ENCODE results near the gene GRAMD1A. TPM values are rescaled to one million over a fixed set of nuclear protein-coding genes. Genes with fewer than 3 reads are reported as not detected.
A peak's percentile ranks its signal among the peaks of the same experiment; 100 is the strongest.
"Not testable (repeated sequence)": the region's sequence is repeated elsewhere in the genome, so short reads cannot be mapped to it uniquely, and the experiment has no call there.

The GRAMD1A gene
- total RNA-seq, 1 donor from 2014 or later: 38.3 TPM

- DNase-seq (ENCODE audit: low spot score): no peak
- intact Hi-C loops (cut with DNase I): loop anchor here (5.0 kb wide), 1 partner anchor 113 kb away; no protein-coding TSS in a partner anchor
Observed at GRCh38 chr19:34974646-34975045, 25.5 kb upstream of the GRAMD1A start.

GRCh38 chr19:34975056-34975455, 25.1 kb upstream of the GRAMD1A start:
- no peak for DNase-seq (ENCODE audit: low spot score)
- intact Hi-C loops (cut with DNase I): no loop called here

GRCh38 chr19:34976611-34977010, 23.5 kb upstream of the GRAMD1A start:
- DNase-seq (ENCODE audit: low spot score): no peak
- intact Hi-C loops (cut with DNase I): no loop called here

- DNase-seq (ENCODE audit: low spot score): peak; percentile 57
- intact Hi-C loops (cut with DNase I): no loop called here
Observed at GRCh38 chr19:34979819-34980640, 20.1 kb upstream of the GRAMD1A start.

- DNase-seq (ENCODE audit: low spot score): no peak
- intact Hi-C loops (cut with DNase I): no loop called here
Observed at GRCh38 chr19:34982275-34982674, 17.8 kb upstream of the GRAMD1A start.

- no peak for DNase-seq (ENCODE audit: low spot score)
- intact Hi-C loops (cut with DNase I): no loop called here
Observed at GRCh38 chr19:34983786-34984185, 16.3 kb upstream of the GRAMD1A start.

- intact Hi-C loops (cut with DNase I): no loop called here
- no peak for DNase-seq (ENCODE audit: low spot score)
Observed at GRCh38 chr19:34984287-34984686, 15.8 kb upstream of the GRAMD1A start.

GRCh38 chr19:34985249-34986022, 14.7 kb upstream of the GRAMD1A start:
- intact Hi-C loops (cut with DNase I): no loop called here
- peak; percentile 87 for DNase-seq (ENCODE audit: low spot score)

GRCh38 chr19:34988119-34988518, 12.0 kb upstream of the GRAMD1A start:
- intact Hi-C loops (cut with DNase I): no loop called here
- DNase-seq (ENCODE audit: low spot score): no peak

GRCh38 chr19:34989298-34989697, 10.8 kb upstream of the GRAMD1A start:
- no peak for DNase-seq (ENCODE audit: low spot score)
- intact Hi-C loops (cut with DNase I): no loop called here

- no peak for DNase-seq (ENCODE audit: low spot score)
- intact Hi-C loops (cut with DNase I): no loop called here
Observed at GRCh38 chr19:34990578-34991192, 9.4 kb upstream of the GRAMD1A start.

GRCh38 chr19:34991542-34992333, 8.4 kb upstream of the GRAMD1A start:
- DNase-seq (ENCODE audit: low spot score): no peak
- intact Hi-C loops (cut with DNase I): no loop called here

- intact Hi-C loops (cut with DNase I); DNase-seq (ENCODE audit: low spot score): not testable (repeated sequence)
Observed at GRCh38 chr19:34992582-34992981, 7.5 kb upstream of the GRAMD1A start.

GRCh38 chr19:34994286-34994642, 5.9 kb upstream of the GRAMD1A start:
- intact Hi-C loops (cut with DNase I): no loop called here

GRCh38 chr19:34994643-34995541, 5.2 kb upstream of the GRAMD1A start:
- DNase-seq (ENCODE audit: low spot score): no peak
- intact Hi-C loops (cut with DNase I): no loop called here

More at GRCh38 chr19:34994286-34994642, 5.9 kb upstream of the GRAMD1A start:
- DNase-seq (ENCODE audit: low spot score): no peak

GRCh38 chr19:34995551-34995950, 4.6 kb upstream of the GRAMD1A start:
- intact Hi-C loops (cut with DNase I): no loop called here
- DNase-seq (ENCODE audit: low spot score): no peak

GRCh38 chr19:34997071-34997617, 3.0 kb upstream of the GRAMD1A start:
- no peak for DNase-seq (ENCODE audit: low spot score)
- intact Hi-C loops (cut with DNase I): no loop called here

- DNase-seq (ENCODE audit: low spot score): not testable (repeated sequence)
Observed at GRCh38 chr19:34998224-34998623, 1.9 kb upstream of the GRAMD1A start.

More at GRCh38 chr19:34998224-34998623, 1.9 kb upstream of the GRAMD1A start:
- intact Hi-C loops (cut with DNase I): not testable (repeated sequence)

All from cardiac septum (tissue), 1 donor.